Spinal cord (tissue), 10 donors: ENCODE measurements around the gene CFAP61. TPM values are rescaled to one million over a fixed set of nuclear protein-coding genes. Genes with fewer than 3 reads are reported as not detected.

Experiments used
- DNase-seq, 6 donors: peaks; one replicate each; pipeline versions ENCODE4 v3.0.0 to v3.0.0-alpha.2; 2013 to 2015; ENCODE audit warnings: low spot score in 6 of 6, low read depth in 4 of 6
- H3K27ac ChIP-seq: one replicate; pipeline ENCODE4 v1.5.1; 2013; ENCODE audit warnings: low read depth, low read length, control low read depth
- H3K27me3 ChIP-seq: one replicate; pipeline ENCODE4 v1.6.1; 2013; ENCODE audit warnings: low read length; ENCODE audit not compliant: control insufficient read depth, insufficient read depth
- H3K36me3 ChIP-seq: one replicate; pipeline ENCODE4 v1.6.1; 2013; ENCODE audit warnings: low read length; ENCODE audit not compliant: control insufficient read depth, insufficient read depth
- H3K4me1 ChIP-seq: one replicate; pipeline ENCODE4 v1.6.1; 2013; ENCODE audit warnings: low read length; ENCODE audit not compliant: control insufficient read depth, insufficient read depth
- H3K4me3 ChIP-seq: one replicate; pipeline ENCODE4 v1.5.1; 2013; ENCODE audit warnings: low read depth, low read length, control low read depth
- H3K9me3 ChIP-seq: one replicate; pipeline ENCODE4 v1.6.1; 2013; ENCODE audit warnings: low read length; ENCODE audit not compliant: control insufficient read depth, insufficient read depth
- WGBS: methylation state at CpG from one replicate; pipeline ENCODE4 v1.1.5; 2013; ENCODE audit warnings: missing lambda C conversion rate; ENCODE audit not compliant: insufficient coverage; 5-methylcytosine and 5-hydroxymethylcytosine counted together
- polyA plus RNA-seq, 2 donors: library from polyadenylated mRNA; unstranded; fragments of 120-200 nt; gene quantifications; one replicate each; pipeline ENCODE4 v1.2.1, GENCODE V29; 2013; ENCODE audit not compliant: insufficient read length in 2 of 2
- total RNA-seq, 2 donors: library from RNA; depleted of rRNA in 1 of 2; stranded (reverse); fragments of 120-200 nt in 1 of 2; fragments of >200 nt in 1 of 2; gene quantifications; one replicate each; pipeline versions ENCODE4 v1.2.3 to v1.2.4, GENCODE V29; 2013 to 2014
- donor health status: healthy.

CFAP61 gene
- total and polyA plus RNA-seq, 4 donors = 4.0 to 9.8 (median 7.6) TPM

DNA sequence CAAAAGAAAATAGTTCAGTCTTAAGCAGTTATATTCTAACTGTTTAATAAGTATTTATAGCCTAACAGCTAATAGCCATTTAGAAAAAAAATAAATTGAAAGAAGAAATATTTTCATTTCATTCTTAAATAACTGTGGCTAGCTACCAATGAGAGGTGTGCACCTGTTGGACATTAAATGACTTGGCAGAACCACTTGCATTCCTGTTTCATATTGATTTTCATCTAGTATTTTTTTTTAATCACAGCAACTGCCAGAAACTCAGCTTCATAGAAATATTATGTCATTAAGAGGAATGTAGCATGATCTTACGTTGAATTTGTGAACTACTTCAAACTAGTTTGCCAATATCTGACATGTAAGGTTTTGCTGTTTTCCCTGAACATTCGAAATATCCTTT lies 25.0 kb upstream of the CFAP61 start:
- WGBS = 100% methylated on average over 1 of the region's 2 CpGs
- Histone ChIP-seq H3K27ac (no peak overlapping the region), H3K4me3 (no peak overlapping the region), H3K4me1 (no peaks in the 10 kb centered on the region), H3K27me3 (no peaks in the 10 kb centered on the region), H3K36me3 (peaks cover 10% of the 10 kb centered on the region), H3K9me3 (no peaks in the 10 kb centered on the region)
- DNase-seq = no peak

DNA sequence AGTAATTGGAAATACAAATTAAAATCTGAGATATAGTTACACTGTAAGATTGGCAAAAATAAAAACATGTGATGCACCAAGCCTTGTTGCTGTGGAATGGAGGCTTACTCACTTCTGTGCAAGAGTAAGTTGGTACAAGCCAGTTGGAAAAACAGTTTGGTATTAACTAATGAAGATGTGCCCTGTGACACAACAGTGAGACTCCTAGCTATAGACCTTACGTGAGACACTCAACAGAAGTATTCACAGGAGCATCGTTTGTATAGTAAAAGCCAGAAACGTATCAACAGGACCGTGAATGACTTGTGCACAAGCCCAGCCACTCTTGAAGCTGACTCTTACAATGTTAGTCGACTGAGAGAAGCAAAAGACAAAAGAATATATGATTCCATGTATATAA lies 20.5 kb upstream of the CFAP61 start:
- no peak for DNase-seq
- no peak overlapping the region for H3K4me3 ChIP-seq
- no peaks in the 10 kb centered on the region for H3K4me1 ChIP-seq
- H3K27me3 ChIP-seq = no peaks in the 10 kb centered on the region
- H3K27ac ChIP-seq = no peak overlapping the region
- H3K9me3 ChIP-seq = no peaks in the 10 kb centered on the region
- 82% methylated on average over 4 of the region's 5 CpGs for WGBS
- H3K36me3 ChIP-seq = peaks cover 8% of the 10 kb centered on the region

DNA sequence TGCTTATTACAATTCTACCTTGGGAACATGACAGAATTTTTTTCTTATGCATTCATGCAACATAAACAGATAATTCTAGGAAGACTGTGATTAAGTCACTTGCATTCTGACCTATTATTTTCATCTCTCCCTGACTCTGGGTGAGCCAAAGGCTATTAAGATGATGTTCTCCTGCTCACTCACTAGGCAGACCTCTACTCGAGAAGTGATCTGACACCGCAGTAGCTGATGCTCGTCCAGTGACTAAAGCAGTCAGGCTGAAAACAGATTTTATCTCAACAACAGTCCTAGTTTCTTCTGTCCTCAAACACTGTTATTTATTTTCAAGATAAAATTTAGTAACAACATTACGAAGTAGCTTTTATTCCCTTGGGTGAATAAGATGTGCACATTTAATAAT lies 17.8 kb upstream of the CFAP61 start:
- Histone ChIP-seq H3K36me3 (peaks cover 24% of the 10 kb centered on the region), H3K27me3 (no peaks in the 10 kb centered on the region), H3K4me1 (no peaks in the 10 kb centered on the region), H3K9me3 (no peaks in the 10 kb centered on the region), H3K27ac (no peak overlapping the region), H3K4me3 (no peak overlapping the region)
- 86% methylated on average over 2 of the region's 4 CpGs for WGBS
- DNase-seq = no peak

DNA sequence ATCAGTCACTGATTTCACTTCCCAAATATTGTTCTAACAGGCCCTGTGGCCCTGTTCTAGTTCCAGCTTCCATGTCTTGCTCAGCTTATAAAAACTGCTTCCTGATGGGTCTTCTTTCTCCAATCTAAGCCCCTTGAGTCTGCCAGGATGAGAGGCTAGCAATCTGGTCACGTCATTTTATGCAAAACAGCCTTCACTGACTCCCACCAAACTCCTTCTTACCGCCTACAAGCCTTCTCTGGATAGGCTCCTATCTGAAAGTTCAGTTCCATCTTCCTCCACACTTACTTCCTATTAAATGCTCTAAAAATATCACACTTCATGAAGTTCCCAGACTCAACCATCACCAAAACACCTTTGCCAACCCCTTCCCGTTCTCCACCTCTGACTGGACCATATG lies 15.6 kb upstream of the CFAP61 start:
- no peak overlapping the region for H3K27ac ChIP-seq

DNA sequence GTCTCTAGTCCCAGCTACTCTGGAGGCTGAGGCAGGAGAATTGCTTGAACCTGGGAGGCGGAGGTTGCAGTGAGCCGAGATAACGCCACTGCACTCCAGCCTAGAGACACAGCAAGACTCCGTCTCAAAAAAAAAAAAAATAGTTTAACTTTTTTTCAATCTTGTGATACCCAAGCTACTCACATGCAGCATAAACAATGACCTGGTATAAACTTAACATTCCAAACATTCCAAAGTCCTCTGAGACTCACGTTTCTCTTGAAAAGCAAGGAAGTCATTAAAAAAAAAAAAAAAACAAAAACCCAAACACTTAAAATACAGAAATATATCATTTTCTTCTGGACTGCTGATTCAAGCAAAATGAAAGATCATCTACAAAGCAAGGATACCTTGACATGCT lies 14.4 kb upstream of the CFAP61 start:
- Histone ChIP-seq H3K4me1 (no peaks in the 10 kb centered on the region), H3K9me3 (no peaks in the 10 kb centered on the region), H3K36me3 (peaks cover 28% of the 10 kb centered on the region), H3K27me3 (no peaks in the 10 kb centered on the region), H3K4me3 (no peak overlapping the region), H3K27ac (no peak overlapping the region)
- WGBS = 67% methylated on average over 4 of the region's 5 CpGs
- DNase-seq = no peak

More for the DNA sequence above, 15.6 kb upstream of the CFAP61 start:
- DNase-seq = peak in 1 of 6 donors; percentile 36
- Histone ChIP-seq H3K27me3 (no peaks in the 10 kb centered on the region), H3K4me1 (no peaks in the 10 kb centered on the region), H3K9me3 (no peaks in the 10 kb centered on the region), H3K4me3 (no peak overlapping the region), H3K36me3 (peaks cover 28% of the 10 kb centered on the region)
- WGBS = 93% methylated on average over 3 of the region's 3 CpGs

DNA sequence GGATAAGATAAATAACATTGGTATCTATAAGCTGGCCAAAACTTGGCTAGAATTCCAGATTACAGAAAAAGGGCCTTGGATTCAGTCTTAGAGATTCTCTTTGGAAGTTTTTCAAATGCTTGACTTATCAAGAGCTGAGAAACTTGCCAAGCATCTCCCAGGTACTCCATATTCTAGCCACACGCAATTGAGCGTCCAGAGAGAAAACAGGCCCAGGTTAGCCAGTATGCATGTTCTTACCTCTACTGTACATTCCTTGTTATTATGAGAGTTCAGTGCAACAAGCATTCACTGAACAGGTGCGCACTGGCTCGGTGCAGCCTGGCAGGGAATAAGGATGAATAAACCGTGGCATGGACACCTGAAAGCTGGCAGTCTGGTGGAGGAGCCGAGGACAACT lies 13.7 kb upstream of the CFAP61 start:
- H3K4me3 ChIP-seq = no peak overlapping the region
- H3K27ac ChIP-seq = no peak overlapping the region
- 94% methylated on average over 6 of the region's 6 CpGs for WGBS
- DNase-seq = no peak
- peaks cover 27% of the 10 kb centered on the region for H3K36me3 ChIP-seq
- no peaks in the 10 kb centered on the region for H3K4me1 ChIP-seq
- H3K9me3 ChIP-seq = no peaks in the 10 kb centered on the region
- H3K27me3 ChIP-seq = no peaks in the 10 kb centered on the region

DNA sequence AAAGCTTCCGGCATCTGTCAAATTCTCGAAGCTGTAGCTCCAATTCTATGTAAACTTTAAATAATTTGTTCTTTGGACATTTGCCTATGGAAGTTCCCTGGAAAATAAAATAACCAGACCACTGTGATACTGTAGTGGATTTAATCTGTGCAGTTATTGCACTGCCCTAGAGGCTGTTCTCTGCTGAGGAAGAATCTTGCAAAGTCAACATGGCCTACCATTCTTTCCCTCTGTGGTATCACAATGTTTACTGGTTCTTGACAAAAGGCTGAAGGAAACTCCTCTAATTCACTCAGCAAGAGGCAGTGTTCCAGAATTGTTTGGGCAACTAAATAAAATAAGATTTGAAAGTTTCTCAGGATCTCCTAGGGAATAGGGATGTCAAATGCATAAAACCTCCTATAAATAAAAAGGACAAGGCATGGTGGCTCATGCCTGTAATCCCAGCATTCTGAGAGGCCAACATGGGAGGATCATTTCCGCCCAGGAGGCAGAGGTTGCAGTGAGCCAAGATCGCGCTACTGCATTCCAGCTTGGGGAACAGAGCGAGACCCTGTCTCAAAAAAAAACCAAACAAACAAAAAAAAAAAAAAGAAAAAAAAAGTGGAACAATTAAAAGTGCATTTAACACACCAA lies 12.5 kb upstream of the CFAP61 start:
- no peaks in the 10 kb centered on the region for H3K4me1 ChIP-seq
- no peaks in the 10 kb centered on the region for H3K9me3 ChIP-seq
- no peaks in the 10 kb centered on the region for H3K27me3 ChIP-seq
- no peak for DNase-seq
- H3K36me3 ChIP-seq = peaks cover 31% of the 10 kb centered on the region
- WGBS = no CpG with 5 or more reads among the region's 6 CpGs
- H3K4me3 ChIP-seq = no peak overlapping the region
- H3K27ac ChIP-seq = no peak overlapping the region

DNA sequence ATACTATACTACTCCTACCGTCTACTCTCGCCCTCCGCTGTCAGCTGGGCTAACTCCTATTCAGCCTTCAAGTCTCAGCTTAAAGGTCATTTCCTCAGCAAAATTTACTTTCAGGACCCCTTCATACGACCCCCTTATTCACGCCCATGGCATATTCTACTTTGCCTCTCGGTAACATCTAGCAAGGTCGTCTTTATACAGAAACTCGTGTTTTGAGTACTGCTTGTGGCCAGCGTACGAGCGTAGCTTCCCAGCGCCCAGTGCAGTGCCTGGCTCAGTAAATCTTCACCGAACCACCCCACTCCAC lies 612 bp upstream of the CFAP61 start:
- peaks cover 16% of the 10 kb centered on the region for H3K36me3 ChIP-seq
- peak overlapping the region; percentile 82 for H3K27ac ChIP-seq
- H3K4me1 ChIP-seq = no peaks in the 10 kb centered on the region
- no peaks in the 10 kb centered on the region for H3K27me3 ChIP-seq
- peak overlapping the region; percentile 98 for H3K4me3 ChIP-seq
- H3K9me3 ChIP-seq = no peaks in the 10 kb centered on the region
- DNase-seq = no peak
- WGBS = 2% methylated on average over 12 of the region's 13 CpGs

DNA sequence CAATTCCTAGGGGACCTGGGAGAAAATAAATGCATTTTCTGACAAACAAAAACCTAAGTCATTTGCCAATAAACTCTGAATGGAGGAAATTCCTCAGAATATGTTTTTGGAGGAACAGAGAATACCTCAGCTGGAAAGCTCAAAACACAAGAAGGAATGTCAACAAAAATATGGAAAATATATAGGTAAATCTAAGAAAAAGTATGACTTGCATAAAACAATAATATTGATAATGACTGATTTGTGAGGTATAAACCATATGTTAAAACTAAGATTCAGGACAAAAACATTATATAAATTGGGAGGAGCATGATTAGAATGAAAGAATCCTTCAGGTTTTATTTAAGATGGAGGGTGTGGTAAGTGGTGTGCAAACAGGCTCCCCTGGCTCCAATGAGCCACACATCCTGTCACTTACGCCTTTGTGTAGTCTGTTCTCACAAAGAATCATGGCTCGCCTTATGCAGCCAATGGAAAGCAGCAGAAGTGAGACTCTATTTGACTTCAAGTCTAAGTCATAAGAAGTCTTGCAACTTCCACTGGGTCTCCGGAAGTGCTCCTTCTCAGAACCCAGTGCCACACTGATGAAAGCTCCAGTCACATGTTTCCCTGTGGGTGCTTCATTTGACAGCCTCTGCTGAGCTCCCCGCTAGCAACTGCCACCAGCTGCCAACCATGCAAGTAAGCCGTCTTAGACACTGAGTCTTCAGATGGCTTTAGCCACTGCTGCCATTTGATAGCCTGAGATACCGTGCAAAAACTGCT lies 8.1 kb downstream of the CFAP61 start:
- 81% methylated on average over 6 of the region's 6 CpGs for WGBS

More for the DNA sequence above, 8.1 kb downstream of the CFAP61 start:
- H3K4me1 ChIP-seq = no peaks in the 10 kb centered on the region
- no peak overlapping the region for H3K4me3 ChIP-seq
- no peak overlapping the region for H3K27ac ChIP-seq
- H3K9me3 ChIP-seq = no peaks in the 10 kb centered on the region
- peaks cover 3% of the 10 kb centered on the region for H3K36me3 ChIP-seq
- no peak for DNase-seq
- no peaks in the 10 kb centered on the region for H3K27me3 ChIP-seq
